Measurements from ENCODE around the gene LCOR.
"Not testable (repeated sequence)": the region's sequence is repeated elsewhere in the genome, so short reads cannot be mapped to it uniquely, and the experiment has no call there.

Gene LCOR

DNA sequence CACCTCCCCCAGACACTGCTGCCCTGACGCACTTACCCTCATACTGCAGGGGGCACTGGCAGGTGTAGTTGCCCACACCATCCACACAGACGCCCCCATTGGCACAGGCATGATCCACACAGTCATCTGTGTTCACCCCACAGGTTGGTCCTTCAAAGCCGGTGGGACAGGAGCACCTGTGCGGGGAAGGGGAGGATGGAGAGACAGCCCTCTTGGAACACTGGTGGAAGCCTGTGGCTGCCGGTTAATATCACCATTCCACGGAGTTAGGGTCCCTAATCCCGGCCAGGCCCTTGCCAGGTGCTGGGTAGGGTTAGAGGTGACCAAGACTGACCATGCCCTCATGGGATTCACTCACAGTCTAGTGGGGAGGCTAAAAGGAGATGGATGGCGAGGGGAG lies 181.9 kb downstream of the LCOR start:
- DNase-seq (ENCODE audit: low spot score), result no peak

GRCh38 chr10:97015240-97015639 lies 183.1 kb downstream of the LCOR start:
- no peak for DNase-seq (ENCODE audit: low spot score)

- DNase-seq (ENCODE audit: low spot score), result peak; percentile 59
These were observed 184.8 kb downstream of the LCOR start for GRCh38 chr10:97016728-97017473.

DNA sequence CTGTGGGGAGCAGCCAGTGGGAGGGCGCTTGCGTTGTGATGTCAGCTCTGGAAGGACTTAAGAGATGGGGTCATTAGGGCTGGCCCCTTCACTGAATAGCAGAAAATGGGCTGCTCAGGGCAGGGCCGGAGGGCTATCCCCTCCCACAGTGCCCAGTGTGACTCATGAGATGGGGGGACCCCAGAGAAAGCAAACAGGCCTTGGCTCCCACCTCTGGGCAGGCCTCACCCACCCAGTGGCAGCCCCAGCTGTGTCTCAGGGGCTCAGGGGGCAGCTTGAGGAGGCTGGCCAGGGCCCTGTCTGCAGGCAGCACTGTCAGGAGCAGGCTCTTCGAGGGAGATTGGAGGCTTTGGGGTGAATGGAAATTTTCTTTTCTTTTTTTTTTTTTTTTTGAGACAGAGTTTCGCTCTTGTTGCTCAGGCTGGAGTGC lies 185.4 kb downstream of the LCOR start:
- no peak for DNase-seq (ENCODE audit: low spot score)

DNA sequence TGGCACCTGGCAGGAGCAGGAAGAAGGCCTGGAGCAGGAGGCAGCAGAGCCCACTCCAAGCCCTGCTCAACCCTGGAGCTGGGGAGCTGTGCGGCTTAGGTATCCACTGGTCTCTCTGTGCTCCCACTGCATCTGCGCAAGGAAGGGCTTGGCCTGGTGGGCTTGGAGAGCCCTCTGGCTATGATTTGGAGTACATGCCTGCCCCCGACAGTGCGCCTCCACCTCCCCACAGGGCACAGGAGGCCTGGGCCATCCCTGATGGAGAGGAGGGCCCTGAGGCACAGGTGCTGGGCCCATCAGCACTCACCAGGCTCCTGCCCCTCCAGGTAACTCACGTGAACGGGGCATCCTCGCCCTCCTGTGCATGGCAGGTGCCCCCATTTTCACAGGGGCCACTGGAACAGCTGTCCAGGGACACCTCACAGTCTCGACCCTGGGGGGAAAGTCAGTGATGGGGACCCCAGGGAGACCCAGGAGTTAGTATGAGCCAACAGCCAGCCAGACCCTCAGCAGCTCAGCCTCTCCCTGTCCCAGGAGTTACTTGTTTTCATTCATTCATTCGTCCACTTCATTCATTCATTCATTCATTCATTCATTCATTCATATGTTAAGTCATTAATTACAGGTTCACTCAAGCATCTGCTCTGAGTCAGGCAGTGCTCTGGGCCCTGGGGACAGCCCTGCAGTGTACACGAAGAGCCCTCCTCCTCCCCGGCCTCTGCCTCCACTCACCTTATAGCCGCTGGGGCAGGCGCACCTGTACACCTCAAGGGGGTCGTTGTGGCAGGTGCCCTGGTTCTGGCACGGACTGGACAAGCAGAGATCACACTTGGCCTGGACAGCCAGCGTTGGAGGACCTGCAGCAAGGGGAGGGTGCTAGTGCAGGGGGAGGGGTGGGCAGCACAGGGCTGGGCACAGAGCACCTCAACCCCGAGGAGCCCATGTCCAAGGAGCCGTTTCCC lies 186.4 kb downstream of the LCOR start:
- no peak for DNase-seq (ENCODE audit: low spot score)

- DNase-seq (ENCODE audit: low spot score), result no peak
These were observed 187.2 kb downstream of the LCOR start for GRCh38 chr10:97019213-97019844.

GRCh38 chr10:97020452-97021400 lies 188.6 kb downstream of the LCOR start:
- DNase-seq (ENCODE audit: low spot score), result no peak

DNA sequence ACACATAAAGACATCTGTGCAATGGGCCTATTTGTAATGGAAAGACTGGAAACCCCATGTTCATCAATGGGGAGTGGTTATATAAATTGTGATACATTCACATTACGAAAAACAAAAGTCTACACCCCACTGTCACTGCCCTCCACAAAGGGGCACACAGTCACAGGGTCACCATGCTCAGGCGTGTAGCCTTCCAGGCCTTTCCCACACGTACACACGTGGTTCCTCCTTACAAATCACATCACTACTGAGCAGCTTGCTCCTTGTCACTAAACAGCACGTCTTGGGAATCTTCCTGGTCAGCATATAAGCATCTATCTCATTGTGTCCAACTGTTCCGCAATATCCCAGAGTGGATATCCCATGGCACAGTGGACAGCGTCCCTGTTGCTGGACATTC lies 190.5 kb downstream of the LCOR start:
- no peak for DNase-seq (ENCODE audit: low spot score)

DNA sequence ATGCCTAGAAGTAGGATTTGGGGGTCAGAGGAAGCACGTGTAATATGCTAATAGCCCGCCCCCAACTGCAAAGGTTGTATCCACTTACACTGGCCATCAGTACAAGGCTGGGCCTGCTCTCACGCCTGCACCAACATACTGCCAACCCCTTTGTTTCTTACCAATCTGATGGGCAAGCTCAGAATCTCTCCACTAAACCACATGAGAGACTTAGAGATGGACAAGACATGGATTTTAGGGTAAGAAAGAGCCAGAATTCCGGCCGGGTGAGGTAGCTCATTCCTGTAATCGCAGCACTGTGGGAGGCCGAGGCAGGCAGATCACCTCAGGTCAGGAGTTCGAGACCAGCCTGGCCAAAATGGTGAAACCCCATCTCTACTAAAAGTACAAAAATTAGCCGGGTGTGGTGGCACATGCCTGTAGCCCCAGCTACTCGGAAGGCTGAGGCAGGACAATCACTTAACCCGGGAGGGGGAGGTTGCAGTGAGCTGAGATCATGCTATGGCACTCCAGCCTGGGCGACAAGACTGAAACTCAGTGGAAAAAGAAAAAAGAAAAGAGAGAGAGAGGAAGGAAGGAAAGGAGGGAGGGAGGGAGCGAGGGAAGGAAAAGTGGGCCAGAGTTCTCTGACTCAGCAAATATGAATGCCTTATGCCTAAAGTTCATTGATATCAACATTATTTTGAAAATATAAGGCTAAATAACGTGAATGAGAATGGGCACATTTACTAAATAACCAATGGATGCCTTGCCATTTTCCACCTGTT lies 191.5 kb downstream of the LCOR start:
- no peak for DNase-seq (ENCODE audit: low spot score)

DNA sequence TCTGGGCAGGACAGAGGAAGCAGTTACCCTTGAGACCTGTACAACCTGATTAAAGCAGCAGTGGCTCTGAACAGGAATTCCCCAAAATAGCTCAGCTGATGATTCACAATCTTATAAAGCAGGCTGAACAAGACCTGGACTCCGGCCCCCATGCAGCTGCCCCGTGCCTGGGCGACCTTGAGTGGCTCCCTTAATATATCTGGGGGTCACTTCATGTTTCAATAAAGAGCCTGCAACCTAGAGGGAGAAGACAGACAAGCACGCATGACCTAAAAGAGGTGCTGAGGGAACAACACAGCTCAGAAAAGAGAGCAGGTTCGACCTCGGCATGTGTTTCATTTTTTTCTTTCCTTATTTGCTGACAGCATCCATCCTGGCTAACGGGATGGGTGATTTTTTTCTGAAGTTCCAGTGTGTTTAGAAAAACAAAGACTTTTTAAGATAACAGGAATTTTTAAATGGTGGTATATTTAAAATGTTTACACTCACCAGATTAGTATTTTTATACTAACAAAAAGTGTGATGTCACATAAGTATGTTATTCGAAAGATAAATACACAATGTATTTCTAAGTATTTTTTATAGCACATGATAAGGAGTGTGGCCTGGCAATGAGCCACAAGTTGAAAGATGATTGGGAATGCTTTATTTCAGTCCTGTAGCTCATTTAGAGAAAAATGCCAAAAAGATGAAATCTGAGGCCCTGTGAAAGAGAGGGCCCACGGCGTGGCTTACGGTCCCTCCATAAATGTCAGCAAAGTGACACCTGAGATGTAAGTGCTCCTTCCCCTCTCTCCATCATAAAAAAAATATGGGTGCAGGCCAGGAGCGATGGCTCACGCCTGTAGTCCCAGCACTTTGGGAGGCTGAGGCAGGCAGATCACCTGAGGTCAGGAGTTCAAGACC lies 192.3 kb downstream of the LCOR start:
- DNase-seq (ENCODE audit: low spot score), result no peak

GRCh38 chr10:97025613-97026242 lies 193.6 kb downstream of the LCOR start:
- DNase-seq (ENCODE audit: low spot score), result peak; percentile 75

- DNase-seq (ENCODE audit: low spot score), result no peak
These were observed 196.2 kb downstream of the LCOR start for GRCh38 chr10:97028126-97028831.

- DNase-seq (ENCODE audit: low spot score), result no peak
These were observed 196.7 kb downstream of the LCOR start for GRCh38 chr10:97028832-97029178.

- no peak for DNase-seq (ENCODE audit: low spot score)
These were observed 197.2 kb downstream of the LCOR start for GRCh38 chr10:97029271-97029670.

GRCh38 chr10:97030894-97031293 lies 198.8 kb downstream of the LCOR start:
- no peak for DNase-seq (ENCODE audit: low spot score)

DNA sequence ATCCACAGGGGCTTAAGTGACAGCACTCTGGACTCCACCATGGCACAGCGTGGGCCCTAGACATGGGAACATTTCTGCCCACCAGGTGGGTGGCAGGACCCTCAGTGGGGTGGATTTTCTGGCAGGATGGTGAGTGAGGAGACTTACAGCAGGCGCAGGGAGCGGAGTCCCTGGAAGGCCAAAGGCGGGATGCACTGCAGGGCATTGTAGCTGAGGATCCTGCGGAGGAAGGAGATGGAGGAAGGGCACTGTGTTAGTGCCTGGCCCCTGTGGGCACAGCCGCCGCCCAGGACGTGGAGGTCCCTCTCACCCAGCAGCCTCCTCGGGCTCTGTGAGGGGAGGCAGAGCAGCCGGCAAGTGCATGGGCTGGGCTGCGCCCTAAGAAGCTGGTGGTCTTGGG lies 199.4 kb downstream of the LCOR start:
- no peak for DNase-seq (ENCODE audit: low spot score)

GRCh38 chr10:97032624-97033023 lies 200.5 kb downstream of the LCOR start:
- no peak for DNase-seq (ENCODE audit: low spot score)

GRCh38 chr10:97033841-97034240 lies 201.7 kb downstream of the LCOR start:
- not testable (repeated sequence) for DNase-seq (ENCODE audit: low spot score)

- DNase-seq (ENCODE audit: low spot score), result no peak
These were observed 202.2 kb downstream of the LCOR start for GRCh38 chr10:97034301-97034700.
